GM12872 (cell line): ENCODE measurements around the gene CACNA2D3.

Experiments used
- CTCF ChIP-seq: IDR thresholded peaks from 3 replicates; pipeline ENCODE4 v1.5.1; 2011; ENCODE audit warnings: low read depth, mild to moderate bottlenecking, low read length, moderate library complexity; ENCODE audit not compliant: insufficient read depth

Gene CACNA2D3

GRCh38 chr3:54259636-54260035, 137.3 kb downstream of the CACNA2D3 start:
- no peak for TF ChIP-seq CTCF

- no peak for TF ChIP-seq CTCF
These were observed 138.8 kb downstream of the CACNA2D3 start for GRCh38 chr3:54261141-54261540.

GRCh38 chr3:54262541-54262940, 140.2 kb downstream of the CACNA2D3 start:
- no peak for TF ChIP-seq CTCF

- no peak for TF ChIP-seq CTCF
These were observed 140.6 kb downstream of the CACNA2D3 start for GRCh38 chr3:54262946-54263345.

- no peak for TF ChIP-seq CTCF
These were observed 141.7 kb downstream of the CACNA2D3 start for GRCh38 chr3:54264050-54264449.

GRCh38 chr3:54270816-54271526, 148.6 kb downstream of the CACNA2D3 start:
- TF ChIP-seq CTCF: no peak

GRCh38 chr3:54273791-54274190, 151.4 kb downstream of the CACNA2D3 start:
- no peak for TF ChIP-seq CTCF

GRCh38 chr3:54274607-54275006, 152.3 kb downstream of the CACNA2D3 start:
- TF ChIP-seq CTCF: no peak
